Vagina (tissue), 2 donors: Measurements from ENCODE around the gene NCF4. TPM values are rescaled to one million over a fixed set of nuclear protein-coding genes. Genes with fewer than 3 reads are reported as not detected.

Experiments
- DNase-seq, 2 donors: peaks; one replicate each; pipeline ENCODE4 v3.0.0-alpha.2; 2017; ENCODE audit errors: extremely low spot score in 2 of 2
- H3K27ac ChIP-seq: fragments of 200-600 bp; sonication (generic); one replicate; pipeline ENCODE4 v1.5.1; 2019
- H3K27me3 ChIP-seq: fragments of 200-600 bp; sonication (generic); one replicate; pipeline ENCODE4 v1.5.1; 2019
- H3K36me3 ChIP-seq, 2 donors: fragments of 200-600 bp; sonication (generic); one replicate each; pipeline ENCODE4 v1.5.1; 2017 to 2019
- H3K4me1 ChIP-seq: fragments of 200-600 bp; sonication (generic); one replicate; pipeline ENCODE4 v1.5.1; 2019
- H3K4me3 ChIP-seq, 2 donors: fragments of 200-600 bp; sonication (generic); 1 replicate in 1 of 2; 2 replicates in 1 of 2; pipeline ENCODE4 v1.5.1; 2016 to 2019
- H3K9me3 ChIP-seq: fragments of 200-600 bp; sonication (generic); one replicate; pipeline ENCODE4 v1.5.1; 2019
- CTCF ChIP-seq, 3 experiments: fragments of 450-650 bp in 2 of 3; fragments of 200-600 bp in 1 of 3; sonication (generic) in 1 of 3; IDR thresholded peaks; one replicate each; pipeline ENCODE4 v1.5.1; 2017 to 2019; ENCODE audit warnings: antibody characterized with exemption in 3 of 3, mild to moderate bottlenecking in 2 of 3, moderate library complexity in 2 of 3
- POLR2A ChIP-seq, 2 donors: fragments of 450-650 bp; IDR thresholded peaks; one replicate each; pipeline ENCODE4 v1.6.1; 2017; ENCODE audit warnings: antibody characterized with exemption in 2 of 2, mild to moderate bottlenecking in 2 of 2, moderate library complexity in 2 of 2
- POLR2AphosphoS5 ChIP-seq, 2 donors: sonication (generic); formaldehyde crosslinking; IDR thresholded peaks; one replicate each; pipeline ENCODE4 v1.9.0; 2017; ENCODE audit warnings: antibody characterized with exemption in 2 of 2, mild to moderate bottlenecking in 2 of 2, low read depth in 1 of 2; ENCODE audit not compliant: insufficient read depth in 1 of 2
- intact Hi-C: fragments of 100-400 bp; cut with DNase I; formaldehyde crosslinking; loops from one replicate; pipeline ENCODE4 v1.15.1; 2023
- total RNA-seq: library from RNA; depleted of rRNA; stranded (reverse); fragments of >200 nt; gene quantifications from one replicate; pipeline ENCODE4 v1.2.3, GENCODE V29; 2016

Gene NCF4
- total RNA-seq, 1 donor from 2014 or later, result 37.6 TPM

GRCh38 chr22:36899498-36899897 is 38.7 kb downstream of the NCF4 start:
- Histone ChIP-seq H3K27ac (no peak overlapping the region), H3K36me3 (no peaks in the 10 kb centered on the region), H3K27me3 (no peaks in the 10 kb centered on the region), H3K9me3 (no peaks in the 10 kb centered on the region), H3K4me3 (no peak overlapping the region), H3K4me1 (no peaks in the 10 kb centered on the region)
- DNase-seq, result no peak
- TF ChIP-seq POLR2A (IDR thresholded peaks at IDR 0.05) (no peak), POLR2AphosphoS5 (IDR thresholded peaks at IDR 0.05; ENCODE audit: insufficient read depth in 1 of 2, low read depth in 1 of 2) (no peak), CTCF (IDR thresholded peaks at IDR 0.05) (no peak)
- intact Hi-C loops, result no loop called here

- Histone ChIP-seq H3K27me3 (no peaks in the 10 kb centered on the region), H3K9me3 (no peaks in the 10 kb centered on the region), H3K4me1 (no peaks in the 10 kb centered on the region), H3K36me3 (no peaks in the 10 kb centered on the region), H3K4me3 (no peak overlapping the region), H3K27ac (no peak overlapping the region)
- intact Hi-C loops, result no loop called here
- no peak for DNase-seq
- no peak for TF ChIP-seq POLR2AphosphoS5 (IDR thresholded peaks at IDR 0.05; ENCODE audit: insufficient read depth in 1 of 2, low read depth in 1 of 2)
- TF ChIP-seq POLR2A (IDR thresholded peaks at IDR 0.05), result no peak
- TF ChIP-seq CTCF (IDR thresholded peaks at IDR 0.05), result no peak
Observed at GRCh38 chr22:36900225-36900624, 39.4 kb downstream of the NCF4 start.

- TF ChIP-seq CTCF (IDR thresholded peaks at IDR 0.05) (no peak), POLR2A (IDR thresholded peaks at IDR 0.05) (no peak), POLR2AphosphoS5 (IDR thresholded peaks at IDR 0.05; ENCODE audit: insufficient read depth in 1 of 2, low read depth in 1 of 2) (no peak)
Observed at GRCh38 chr22:36900880-36901279, 40.1 kb downstream of the NCF4 start.

GRCh38 chr22:36901411-36902142 is 40.8 kb downstream of the NCF4 start:
- no peaks in the 10 kb centered on the region for H3K27me3 ChIP-seq
- H3K4me1 ChIP-seq, result no peaks in the 10 kb centered on the region
- no peaks in the 10 kb centered on the region for H3K9me3 ChIP-seq
- no peaks in the 10 kb centered on the region for H3K36me3 ChIP-seq
- TF ChIP-seq POLR2A (IDR thresholded peaks at IDR 0.05) (no peak), CTCF (IDR thresholded peaks at IDR 0.05) (no peak), POLR2AphosphoS5 (IDR thresholded peaks at IDR 0.05; ENCODE audit: insufficient read depth in 1 of 2, low read depth in 1 of 2) (no peak)
- no peak for DNase-seq
- H3K27ac ChIP-seq, result no peak overlapping the region
- H3K4me3 ChIP-seq, result no peak overlapping the region
- intact Hi-C loops, result no loop called here

More at GRCh38 chr22:36900880-36901279, 40.1 kb downstream of the NCF4 start:
- H3K9me3 ChIP-seq, result no peaks in the 10 kb centered on the region
- H3K36me3 ChIP-seq, result no peaks in the 10 kb centered on the region
- H3K27me3 ChIP-seq, result no peaks in the 10 kb centered on the region
- no peak for DNase-seq
- intact Hi-C loops, result no loop called here
- no peak overlapping the region for H3K4me3 ChIP-seq
- no peak overlapping the region for H3K27ac ChIP-seq
- H3K4me1 ChIP-seq, result no peaks in the 10 kb centered on the region

DNA sequence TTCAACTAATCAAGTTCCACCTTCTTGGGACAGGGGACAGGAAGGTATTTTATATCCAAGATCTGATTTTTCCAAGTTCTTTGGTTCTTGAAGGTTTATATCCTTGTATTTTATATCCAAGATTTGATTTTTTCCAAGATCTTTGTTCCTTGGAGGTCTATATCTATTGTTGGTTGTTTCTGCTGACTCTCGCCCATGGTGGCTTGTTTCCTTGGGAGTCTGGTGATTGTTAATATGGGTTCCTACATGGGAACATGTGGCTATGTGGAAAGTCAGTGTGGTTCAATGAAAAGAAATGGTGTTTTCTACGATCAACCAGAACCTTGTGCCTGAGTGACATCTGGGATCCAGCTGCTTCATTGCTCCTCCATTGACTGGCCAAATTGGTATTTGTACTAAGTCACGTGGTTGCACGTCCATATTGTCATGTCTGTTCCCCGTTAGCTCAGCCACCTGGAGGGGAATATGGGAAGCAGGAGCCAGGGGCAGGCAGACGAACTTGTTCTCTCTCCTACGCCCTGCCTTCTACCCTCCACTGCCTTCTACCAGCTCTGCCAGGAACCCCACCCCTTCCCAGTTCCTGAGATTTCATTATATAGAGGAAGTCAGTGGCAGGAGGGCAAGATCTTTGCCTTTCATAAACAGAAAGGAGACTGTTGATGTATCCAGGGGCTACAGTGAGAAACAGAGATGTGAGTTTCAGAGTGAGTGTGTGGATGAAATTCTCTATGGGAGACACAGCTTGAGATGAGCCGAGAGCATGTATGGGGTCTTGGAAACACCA is 41.5 kb downstream of the NCF4 start:
- no peaks in the 10 kb centered on the region for H3K27me3 ChIP-seq
- no peak overlapping the region for H3K27ac ChIP-seq
- H3K36me3 ChIP-seq, result no peaks in the 10 kb centered on the region
- intact Hi-C loops, result no loop called here
- H3K9me3 ChIP-seq, result no peaks in the 10 kb centered on the region
- no peak for DNase-seq
- no peaks in the 10 kb centered on the region for H3K4me1 ChIP-seq
- TF ChIP-seq POLR2AphosphoS5 (IDR thresholded peaks at IDR 0.05; ENCODE audit: insufficient read depth in 1 of 2, low read depth in 1 of 2) (no peak), CTCF (IDR thresholded peaks at IDR 0.05) (no peak), POLR2A (IDR thresholded peaks at IDR 0.05) (no peak)
- no peak overlapping the region for H3K4me3 ChIP-seq
